HG02759 (cell line): ENCODE measurements around the gene SPOCD1.
"Not testable (repeated sequence)": the region's sequence is repeated elsewhere in the genome, so short reads cannot be mapped to it uniquely, and the experiment has no call there.

ENCODE experiments used
- ATAC-seq: cut with Tn5 transposase; IDR thresholded peaks from one replicate; pipeline ENCODE4 v1.9.1; 2021; ENCODE audit warnings: mild to moderate bottlenecking, moderate library complexity; ENCODE audit not compliant: unreplicated experiment

SPOCD1 gene

GRCh38 chr1:31830065-31830464 is 14.2 kb upstream of the SPOCD1 start:
- ATAC-seq, result no peak

- no peak for ATAC-seq
Observed at GRCh38 chr1:31828926-31829690, 13.3 kb upstream of the SPOCD1 start.

GRCh38 chr1:31828341-31828740 is 12.5 kb upstream of the SPOCD1 start:
- ATAC-seq, result no peak

GRCh38 chr1:31823780-31824179 is 8.0 kb upstream of the SPOCD1 start:
- ATAC-seq, result no peak

- no peak for ATAC-seq
Observed at GRCh38 chr1:31822766-31823165, 6.9 kb upstream of the SPOCD1 start.

GRCh38 chr1:31820196-31820595 is 4.4 kb upstream of the SPOCD1 start:
- not testable (repeated sequence) for ATAC-seq

GRCh38 chr1:31818206-31818605 is 2.4 kb upstream of the SPOCD1 start:
- ATAC-seq, result no peak

GRCh38 chr1:31816947-31817346 is 1.1 kb upstream of the SPOCD1 start:
- not testable (repeated sequence) for ATAC-seq

- not testable (repeated sequence) for ATAC-seq
Observed at GRCh38 chr1:31816501-31816900, 679 bp upstream of the SPOCD1 start.

- ATAC-seq, result no peak
Observed at GRCh38 chr1:31815307-31815645, 546 bp downstream of the SPOCD1 start.

- ATAC-seq, result no peak
Observed at GRCh38 chr1:31814631-31815306, 1.1 kb downstream of the SPOCD1 start.

GRCh38 chr1:31814041-31814511 is 1.7 kb downstream of the SPOCD1 start:
- ATAC-seq, result no peak

- no peak for ATAC-seq
Observed at GRCh38 chr1:31812158-31812829, 3.5 kb downstream of the SPOCD1 start.

GRCh38 chr1:31811605-31812004 is 4.2 kb downstream of the SPOCD1 start:
- no peak for ATAC-seq

- no peak for ATAC-seq
Observed at GRCh38 chr1:31809698-31810097, 6.1 kb downstream of the SPOCD1 start.

GRCh38 chr1:31807273-31808048 is 8.4 kb downstream of the SPOCD1 start:
- ATAC-seq, result no peak

GRCh38 chr1:31805318-31805717 is 10.5 kb downstream of the SPOCD1 start:
- ATAC-seq, result no peak

- ATAC-seq, result no peak
Observed at GRCh38 chr1:31804098-31804497, 11.7 kb downstream of the SPOCD1 start.

GRCh38 chr1:31803610-31804009 is 12.2 kb downstream of the SPOCD1 start:
- ATAC-seq, result no peak

GRCh38 chr1:31802190-31803150 is 13.4 kb downstream of the SPOCD1 start:
- no peak for ATAC-seq
